ENCODE data around the gene CDH4. TPM values are rescaled to one million over a fixed set of nuclear protein-coding genes. Genes with fewer than 3 reads are reported as not detected.

CDH4 gene
- total and polyA plus RNA-seq, 9 donors = 0.12 to 4.4 (median 0.36) TPM

GRCh38 chr20:61354001-61354390 is 101.9 kb downstream of the CDH4 start:
- no peaks in the 10 kb centered on the region for H3K27me3 ChIP-seq
- DNase-seq = no peak
- 51 to 55% (median 54%) methylated on average over 18 of the region's 18 CpGs for WGBS, 3 donors

DNA sequence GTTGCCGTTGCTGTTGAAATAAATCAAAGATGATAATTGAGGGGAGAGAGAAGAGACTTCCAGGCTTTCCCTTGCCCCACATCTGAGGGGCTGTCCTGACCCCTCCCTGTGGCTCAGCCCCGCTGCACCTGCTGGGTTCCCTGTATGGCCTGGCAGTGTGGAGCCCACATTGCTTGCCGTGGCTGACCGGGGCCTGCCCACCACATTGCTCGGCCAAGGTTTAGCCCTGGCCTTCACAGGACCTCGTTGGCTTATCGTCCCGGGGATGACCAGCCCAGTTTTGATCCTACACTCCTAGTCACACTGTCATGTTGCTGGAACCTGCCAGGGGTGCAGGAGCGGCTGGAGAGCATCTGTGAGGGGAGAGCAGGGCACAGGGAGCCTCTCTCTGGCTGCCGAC is 102.4 kb downstream of the CDH4 start:
- Histone ChIP-seq H3K27me3 (no peaks in the 10 kb centered on the region), H3K27ac (no peak overlapping the region), H3K4me1 (ENCODE audit: insufficient read depth) (no peaks in the 10 kb centered on the region), H3K4me3 (no peak overlapping the region), H3K9me3 (no peaks in the 10 kb centered on the region), H3K36me3 (no peaks in the 10 kb centered on the region)
- no peak for DNase-seq
- intact Hi-C loops (cut with DNase I) = no loop called here
- 67 to 72% (median 68%) methylated on average over 8 to 10 of the region's 10 CpGs for WGBS, 3 donors
- TF ChIP-seq, protein P1, sequence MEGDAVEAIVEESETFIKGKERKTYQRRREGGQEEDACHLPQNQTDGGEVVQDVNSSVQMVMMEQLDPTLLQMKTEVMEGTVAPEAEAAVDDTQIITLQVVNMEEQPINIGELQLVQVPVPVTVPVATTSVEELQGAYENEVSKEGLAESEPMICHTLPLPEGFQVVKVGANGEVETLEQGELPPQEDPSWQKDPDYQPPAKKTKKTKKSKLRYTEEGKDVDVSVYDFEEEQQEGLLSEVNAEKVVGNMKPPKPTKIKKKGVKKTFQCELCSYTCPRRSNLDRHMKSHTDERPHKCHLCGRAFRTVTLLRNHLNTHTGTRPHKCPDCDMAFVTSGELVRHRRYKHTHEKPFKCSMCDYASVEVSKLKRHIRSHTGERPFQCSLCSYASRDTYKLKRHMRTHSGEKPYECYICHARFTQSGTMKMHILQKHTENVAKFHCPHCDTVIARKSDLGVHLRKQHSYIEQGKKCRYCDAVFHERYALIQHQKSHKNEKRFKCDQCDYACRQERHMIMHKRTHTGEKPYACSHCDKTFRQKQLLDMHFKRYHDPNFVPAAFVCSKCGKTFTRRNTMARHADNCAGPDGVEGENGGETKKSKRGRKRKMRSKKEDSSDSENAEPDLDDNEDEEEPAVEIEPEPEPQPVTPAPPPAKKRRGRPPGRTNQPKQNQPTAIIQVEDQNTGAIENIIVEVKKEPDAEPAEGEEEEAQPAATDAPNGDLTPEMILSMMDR (IDR thresholded peaks at IDR 0.05) = no peak
- TF ChIP-seq EP300 (IDR thresholded peaks at IDR 0.05) (no peak), POLR2A (IDR thresholded peaks at IDR 0.05) (no peak)

More at GRCh38 chr20:61354001-61354390, 101.9 kb downstream of the CDH4 start:
- Histone ChIP-seq H3K4me1 (ENCODE audit: insufficient read depth) (no peaks in the 10 kb centered on the region), H3K27ac (no peak overlapping the region), H3K4me3 (no peak overlapping the region), H3K9me3 (no peaks in the 10 kb centered on the region), H3K36me3 (no peaks in the 10 kb centered on the region)
- no peak for TF ChIP-seq POLR2A (IDR thresholded peaks at IDR 0.05)
- TF ChIP-seq EP300 (IDR thresholded peaks at IDR 0.05) = no peak
- TF ChIP-seq, protein P1 (IDR thresholded peaks at IDR 0.05) = no peak
- intact Hi-C loops (cut with DNase I) = no loop called here

DNA sequence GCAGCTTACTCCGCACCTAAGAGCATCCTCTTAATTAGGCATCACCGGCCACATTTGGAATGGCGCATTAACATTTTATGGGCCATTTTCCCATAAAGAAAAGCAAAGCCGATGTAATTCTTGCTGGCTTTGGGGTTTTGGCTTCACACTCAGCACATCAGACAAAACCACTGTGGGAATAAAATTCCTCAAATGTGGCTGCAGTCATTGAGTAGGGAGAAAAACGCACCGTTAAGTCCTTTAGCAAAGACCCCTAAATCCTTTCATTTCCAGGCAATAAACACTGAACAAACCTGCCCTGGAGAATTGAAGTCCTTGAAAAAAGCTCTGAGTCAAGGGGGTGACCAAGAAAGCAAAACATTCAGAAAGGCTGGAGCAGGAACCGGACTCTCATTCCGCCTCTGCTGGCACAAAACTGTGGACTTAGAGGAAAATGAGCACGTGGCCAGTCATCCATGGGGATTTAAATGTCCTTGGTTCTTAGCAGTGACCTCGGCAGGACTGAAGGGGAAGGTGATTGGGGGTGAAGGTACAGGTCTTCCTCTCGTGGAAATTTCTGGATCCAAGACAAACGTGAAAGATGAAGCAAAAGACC is 102.9 kb downstream of the CDH4 start:
- Histone ChIP-seq H3K36me3 (no peaks in the 10 kb centered on the region), H3K9me3 (no peaks in the 10 kb centered on the region), H3K27ac (no peak overlapping the region), H3K4me3 (no peak overlapping the region), H3K4me1 (ENCODE audit: insufficient read depth) (no peaks in the 10 kb centered on the region), H3K27me3 (no peaks in the 10 kb centered on the region)
- WGBS, 3 donors = 59 to 69% (median 63%) methylated on average over 12 of the region's 12 CpGs
- DNase-seq = no peak
- TF ChIP-seq EP300 (IDR thresholded peaks at IDR 0.05) (no peak), POLR2A (IDR thresholded peaks at IDR 0.05) (no peak)
- TF ChIP-seq, protein P1 (IDR thresholded peaks at IDR 0.05) = no peak
- intact Hi-C loops (cut with DNase I) = no loop called here

- Histone ChIP-seq H3K27ac (no peak overlapping the region), H3K4me1 (ENCODE audit: insufficient read depth) (no peaks in the 10 kb centered on the region), H3K36me3 (no peaks in the 10 kb centered on the region), H3K4me3 (no peak overlapping the region), H3K9me3 (no peaks in the 10 kb centered on the region), H3K27me3 (no peaks in the 10 kb centered on the region)
- no peak for TF ChIP-seq POLR2A (IDR thresholded peaks at IDR 0.05)
- no peak for TF ChIP-seq EP300 (IDR thresholded peaks at IDR 0.05)
- TF ChIP-seq, protein P1 (IDR thresholded peaks at IDR 0.05) = no peak
- intact Hi-C loops (cut with DNase I) = no loop called here
- 83 to 93% (median 91%) methylated on average over 5 of the region's 5 CpGs for WGBS, 3 donors
- no peak for DNase-seq
Observed at GRCh38 chr20:61355585-61355984, 103.5 kb downstream of the CDH4 start.

All from ovary (tissue), 9 donors.